Activated naive CD8-positive, alpha-beta T cell treated with anti-CD3 and anti-CD28 coated beads, Interleukin-2, amount 50 U/mL, for 24 hours (primary cell): ENCODE results near the gene ARMC9.
A peak's percentile ranks its signal among the peaks of the same experiment; 100 is the strongest.

Experiments used
- ATAC-seq: fragments of 150-1000 bp; cut with Tn5 transposase; one replicate; pipeline ENCODE4 v1.10.0; 2021
- DNase-seq: peaks from one replicate; pipeline ENCODE4 v3.0.0; 2021
- H3K27ac Mint-ChIP-seq: one replicate; pipeline ENCODE4 v1.8.0; 2021; ENCODE audit warnings: mild to moderate bottlenecking, mixed read lengths
- H3K27me3 Mint-ChIP-seq: one replicate; pipeline ENCODE4 v1.8.0; 2021; ENCODE audit warnings: mixed read lengths
- H3K36me3 Mint-ChIP-seq: one replicate; pipeline ENCODE4 v1.8.0; 2021; ENCODE audit warnings: low read depth, mixed read lengths
- H3K4me1 Mint-ChIP-seq: one replicate; pipeline ENCODE4 v1.8.0; 2021; ENCODE audit warnings: mixed read lengths
- H3K4me3 Mint-ChIP-seq: one replicate; pipeline ENCODE4 v1.8.0; 2021; ENCODE audit warnings: mild to moderate bottlenecking, moderate library complexity, mixed read lengths
- H3K9me3 Mint-ChIP-seq: one replicate; pipeline ENCODE4 v1.8.0; 2021; ENCODE audit warnings: mixed read lengths

The ARMC9 gene

DNA sequence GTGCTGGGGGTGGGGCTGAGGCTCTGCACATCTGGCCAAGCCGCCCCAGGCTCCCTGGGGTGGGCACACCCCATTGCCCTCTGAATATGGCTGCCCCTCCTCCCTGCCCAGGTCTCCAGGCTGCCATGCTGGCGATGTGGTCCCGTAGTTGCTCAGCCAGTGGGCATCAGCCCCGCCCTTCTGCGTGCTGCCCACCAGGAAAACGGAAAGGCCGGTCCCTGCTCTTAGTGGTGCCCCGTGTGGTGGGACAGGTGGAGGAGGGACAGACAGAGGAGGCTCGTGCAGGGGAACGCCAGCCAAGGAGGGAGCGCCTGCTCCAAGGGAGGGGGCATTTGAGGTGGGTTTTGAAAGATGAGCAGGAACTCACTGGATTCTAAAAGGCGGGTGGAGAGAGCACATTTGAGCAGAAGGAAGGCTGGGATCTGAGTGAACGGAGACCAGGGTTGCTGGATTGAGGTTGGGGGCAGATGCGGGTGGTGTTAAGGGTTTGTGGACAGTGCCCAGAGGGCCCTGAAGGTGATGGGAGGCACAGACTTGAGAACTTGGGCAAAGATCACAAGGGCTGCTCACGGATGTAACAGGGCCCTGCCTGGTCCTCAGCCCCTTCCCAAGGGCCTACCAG is 190.4 kb downstream of the ARMC9 start:
- Mint-ChIP-seq H3K4me1 (peaks cover 21% of the 10 kb centered on the region), H3K4me3 (no peak overlapping the region), H3K27me3 (peaks cover 5% of the 10 kb centered on the region), H3K27ac (no peak overlapping the region), H3K36me3 (no peaks in the 10 kb centered on the region), H3K9me3 (peaks cover 12% of the 10 kb centered on the region)
- DNase-seq = no peak
- ATAC-seq = no peak

- Mint-ChIP-seq H3K4me1 (peaks cover 33% of the 10 kb centered on the region), H3K9me3 (peaks cover 5% of the 10 kb centered on the region), H3K4me3 (no peak overlapping the region), H3K27me3 (peaks cover 13% of the 10 kb centered on the region), H3K36me3 (no peaks in the 10 kb centered on the region), H3K27ac (no peak overlapping the region)
- no peak for DNase-seq
- ATAC-seq = no peak
These were observed 192.2 kb downstream of the ARMC9 start for GRCh38 chr2:231390667-231391066.

DNA sequence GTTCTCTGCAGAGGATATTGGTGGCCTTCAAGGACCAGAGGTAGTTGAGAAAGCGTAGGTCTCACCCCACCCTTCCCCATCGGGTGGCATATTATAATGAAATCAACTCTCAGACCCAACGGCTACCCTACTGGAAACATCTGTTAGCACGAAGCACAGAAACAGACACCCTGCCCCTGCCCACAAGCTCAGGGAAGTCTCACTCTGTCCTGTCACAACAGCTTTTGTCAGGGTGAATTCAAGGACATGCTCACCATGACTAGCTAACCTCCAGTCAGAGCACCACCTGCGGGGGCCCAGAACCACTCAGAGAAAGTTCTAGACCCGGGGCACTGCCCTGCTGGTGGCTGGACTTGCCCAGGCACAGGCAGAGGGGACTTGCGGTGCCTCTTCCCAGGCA is 193.6 kb downstream of the ARMC9 start:
- DNase-seq = no peak
- H3K27me3 Mint-ChIP-seq = peaks cover 18% of the 10 kb centered on the region
- peaks cover 39% of the 10 kb centered on the region for H3K4me1 Mint-ChIP-seq
- no peaks in the 10 kb centered on the region for H3K9me3 Mint-ChIP-seq
- H3K4me3 Mint-ChIP-seq = no peak overlapping the region
- no peaks in the 10 kb centered on the region for H3K36me3 Mint-ChIP-seq
- H3K27ac Mint-ChIP-seq = peak overlapping the region; percentile 59
- no peak for ATAC-seq

DNA sequence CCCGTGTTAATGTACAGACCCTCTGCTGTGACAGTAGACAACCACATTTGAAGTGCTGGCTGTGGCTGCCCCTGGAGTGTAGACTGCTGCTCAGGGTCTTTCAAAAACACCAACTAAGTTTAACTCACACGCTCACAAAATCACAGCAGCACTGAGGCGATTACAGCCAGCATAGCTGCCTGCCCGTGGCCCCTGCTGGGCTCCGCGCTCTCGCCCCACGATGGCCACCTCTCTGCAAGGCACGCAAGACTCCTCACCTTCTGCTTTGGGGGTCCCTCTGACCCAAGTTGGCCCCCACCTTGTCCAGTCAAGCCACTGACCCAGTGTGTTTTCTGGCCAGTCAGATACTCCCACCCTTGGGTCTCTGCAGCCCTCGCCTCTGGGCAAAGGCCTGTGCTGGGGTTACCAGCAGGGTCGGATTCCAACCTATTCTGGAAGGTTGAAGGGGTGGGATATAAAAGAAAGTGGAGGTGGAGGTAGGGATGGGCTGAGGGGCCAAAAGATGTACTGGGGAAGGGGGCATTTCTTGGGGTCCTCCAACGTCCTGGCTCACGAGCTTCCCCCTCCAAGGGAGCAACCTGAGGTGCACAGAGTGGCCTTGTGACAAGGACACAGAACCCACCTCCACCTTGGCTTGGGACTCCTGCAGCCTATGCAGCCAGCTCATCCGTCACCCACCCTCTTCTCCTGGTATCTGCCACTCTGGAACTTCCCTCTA is 194.2 kb downstream of the ARMC9 start:
- Mint-ChIP-seq H3K9me3 (no peaks in the 10 kb centered on the region), H3K4me3 (no peak overlapping the region), H3K36me3 (no peaks in the 10 kb centered on the region), H3K27ac (peak overlapping the region; percentile 92), H3K27me3 (peaks cover 20% of the 10 kb centered on the region), H3K4me1 (peaks cover 40% of the 10 kb centered on the region)
- no peak for ATAC-seq
- DNase-seq = no peak

DNA sequence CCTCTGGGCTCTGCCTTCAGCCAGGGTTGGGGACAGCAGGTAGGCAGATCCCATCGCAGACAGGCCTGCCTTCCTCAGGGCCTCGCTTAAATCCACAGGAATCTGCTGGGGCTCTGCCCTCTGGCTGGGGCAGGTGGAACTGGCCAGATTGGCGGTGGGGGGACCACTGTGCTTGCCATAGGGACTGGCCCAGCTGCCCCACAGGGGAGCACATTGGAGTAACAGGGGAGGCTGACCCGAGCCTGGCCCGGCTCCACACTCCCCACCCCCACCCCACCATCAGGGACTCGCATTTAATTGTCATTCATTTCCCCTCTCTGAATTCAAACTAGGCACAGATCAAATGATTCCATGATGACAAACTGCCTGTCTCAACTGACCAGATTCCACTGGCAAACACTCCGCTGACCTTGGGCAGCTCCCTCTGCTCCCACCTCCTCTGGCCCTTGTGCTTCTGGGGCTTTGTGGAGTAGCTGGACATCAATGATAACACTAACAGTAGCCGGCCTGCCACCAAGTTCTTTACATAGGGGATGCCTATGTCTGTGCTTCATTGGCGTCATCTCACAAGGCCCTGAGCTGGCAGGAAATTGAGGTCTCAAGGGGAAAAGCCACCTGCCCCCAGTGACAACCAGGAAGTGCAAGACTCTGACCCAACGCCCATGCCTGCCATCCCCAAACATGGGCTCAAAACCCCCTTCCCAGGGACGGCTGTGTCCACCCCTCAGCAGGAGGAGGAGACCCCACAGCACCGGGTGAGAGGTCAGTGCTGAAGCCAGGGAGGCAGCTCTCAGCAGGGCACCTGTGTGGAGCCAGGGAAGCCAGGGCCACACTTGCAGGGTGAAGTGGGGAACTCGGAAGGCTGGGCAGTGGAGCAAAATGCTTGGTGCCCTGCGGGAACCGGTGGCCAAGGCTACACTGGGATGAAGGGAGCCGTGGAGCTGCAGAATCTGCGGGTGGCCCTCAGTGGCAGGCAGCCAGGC is 195.0 kb downstream of the ARMC9 start:
- Mint-ChIP-seq H3K4me1 (peaks cover 40% of the 10 kb centered on the region), H3K27me3 (peaks cover 22% of the 10 kb centered on the region), H3K27ac (peak overlapping the region; percentile 92), H3K4me3 (peak overlapping the region; percentile 78), H3K36me3 (no peaks in the 10 kb centered on the region), H3K9me3 (no peaks in the 10 kb centered on the region)
- peak; percentile 57 for DNase-seq
- ATAC-seq = peak; percentile 64

- no peaks in the 10 kb centered on the region for H3K36me3 Mint-ChIP-seq
- H3K4me1 Mint-ChIP-seq = peaks cover 40% of the 10 kb centered on the region
- peak overlapping the region; percentile 78 for H3K4me3 Mint-ChIP-seq
- H3K27me3 Mint-ChIP-seq = peaks cover 22% of the 10 kb centered on the region
- H3K9me3 Mint-ChIP-seq = no peaks in the 10 kb centered on the region
- H3K27ac Mint-ChIP-seq = no peak overlapping the region
- no peak for DNase-seq
- ATAC-seq = no peak
These were observed 196.0 kb downstream of the ARMC9 start for GRCh38 chr2:231394211-231395141.

DNA sequence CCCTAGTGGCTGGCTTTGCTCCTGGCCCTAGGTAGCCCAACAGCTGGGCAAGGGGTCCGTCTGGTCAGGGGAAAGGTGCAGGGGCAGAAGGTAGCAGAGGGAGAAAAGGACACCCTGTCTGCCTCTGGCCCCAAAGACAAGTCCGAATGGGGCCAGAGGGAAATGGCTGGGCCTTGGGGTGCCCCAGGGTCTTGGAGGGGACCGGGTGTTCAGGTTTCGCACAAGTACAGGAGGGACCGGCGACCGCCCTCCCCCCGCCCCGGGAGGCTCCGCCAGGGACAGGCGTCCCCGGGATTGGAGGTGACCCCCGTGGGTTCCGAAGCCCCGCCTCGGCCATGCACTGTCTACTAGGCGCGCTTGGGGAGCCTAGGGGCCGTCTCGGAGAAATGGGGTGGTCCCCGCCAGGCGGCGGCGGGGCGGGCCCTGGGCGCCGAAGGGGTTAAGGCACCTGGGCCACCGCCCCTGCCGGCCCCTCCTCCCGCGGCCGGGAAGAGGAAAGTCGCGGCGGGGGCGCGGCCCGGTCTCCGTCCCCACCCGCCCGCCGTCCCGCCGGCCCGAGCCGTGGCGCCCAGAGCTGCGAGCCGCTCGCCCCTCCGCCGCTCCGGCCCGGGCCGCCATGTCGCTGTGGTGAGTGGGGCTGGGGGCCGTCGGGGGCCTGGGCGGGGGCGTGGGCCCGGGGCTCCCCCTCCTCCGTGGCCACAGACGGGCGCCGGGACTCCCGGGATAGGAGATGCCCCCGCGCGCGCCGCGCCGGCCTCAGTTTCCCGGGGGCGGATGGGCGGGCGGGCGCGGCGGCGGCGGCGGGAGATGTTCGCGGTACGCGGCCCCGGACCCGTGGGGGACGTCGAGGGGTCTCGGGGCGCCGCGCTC is 197.0 kb downstream of the ARMC9 start, which contains the start of gene B3GNT7:
TSS of gene B3GNT7 (plus strand) at position 523 of the 870 bp plus-strand sequence. CDS start at position 617, 94 bp downstream.
- peak; percentile 4 for ATAC-seq
- no peak within 1 kb of the TSS for H3K27ac Mint-ChIP-seq

DNA sequence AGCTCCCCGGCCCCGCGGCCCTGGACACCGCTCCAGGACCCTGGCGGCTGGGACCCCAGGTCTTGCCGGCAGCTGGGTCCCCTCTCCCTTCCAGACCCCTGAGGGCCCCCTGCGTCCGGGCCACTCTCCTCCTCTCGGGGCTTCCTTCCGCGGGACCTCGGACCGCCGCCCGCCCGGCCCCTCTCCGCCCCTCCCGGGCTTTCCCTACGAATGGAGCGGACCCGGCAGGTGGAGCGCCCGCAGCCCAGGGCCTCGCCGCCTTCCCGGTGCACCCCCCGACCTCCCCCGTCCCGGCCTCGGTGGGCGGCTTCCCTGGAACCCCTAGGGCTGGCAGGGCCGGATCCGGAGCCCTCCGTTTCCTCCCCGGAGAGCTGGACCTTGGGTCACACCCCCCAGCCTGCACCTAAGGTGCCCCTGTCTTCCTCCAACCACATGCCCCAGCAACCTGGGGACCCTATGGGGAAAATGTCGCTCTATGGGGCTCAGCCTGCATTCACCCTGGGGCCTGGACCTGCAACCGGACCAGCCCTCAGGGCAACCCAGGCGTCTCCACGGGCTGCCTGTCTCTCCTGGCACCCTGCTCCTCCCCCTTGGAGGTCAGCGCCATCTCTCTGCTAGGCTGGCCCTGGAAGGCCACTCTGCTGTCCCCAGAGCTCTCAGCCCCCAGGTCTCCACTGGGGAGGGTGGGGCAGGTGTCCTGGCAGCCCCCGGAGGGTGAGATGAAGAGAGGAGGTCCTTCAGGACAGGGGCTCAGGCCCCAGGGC is 197.8 kb downstream of the ARMC9 start:
- no peaks in the 10 kb centered on the region for H3K9me3 Mint-ChIP-seq
- no peak for ATAC-seq
- peaks cover 40% of the 10 kb centered on the region for H3K4me1 Mint-ChIP-seq
- DNase-seq = no peak
- no peak overlapping the region for H3K27ac Mint-ChIP-seq
- H3K27me3 Mint-ChIP-seq = peaks cover 22% of the 10 kb centered on the region
- peak overlapping the region; percentile 62 for H3K4me3 Mint-ChIP-seq
- H3K36me3 Mint-ChIP-seq = no peaks in the 10 kb centered on the region

More for the DNA sequence above, 197.0 kb downstream of the ARMC9 start, which contains the start of gene B3GNT7:
- Mint-ChIP-seq H3K36me3 (no peaks in the 10 kb centered on the region), H3K4me3 (peak within 1 kb of the TSS; percentile 78), H3K27me3 (peaks cover 22% of the 10 kb centered on the region), H3K9me3 (no peaks in the 10 kb centered on the region), H3K4me1 (peaks cover 40% of the 10 kb centered on the region)
- DNase-seq = no peak

GRCh38 chr2:231397011-231397927 is 198.8 kb downstream of the ARMC9 start:
- Mint-ChIP-seq H3K4me3 (no peak overlapping the region), H3K36me3 (no peaks in the 10 kb centered on the region), H3K9me3 (no peaks in the 10 kb centered on the region), H3K27ac (no peak overlapping the region), H3K4me1 (peaks cover 30% of the 10 kb centered on the region), H3K27me3 (peaks cover 18% of the 10 kb centered on the region)
- ATAC-seq (peak; percentile 55), DNase-seq (no peak)

DNA sequence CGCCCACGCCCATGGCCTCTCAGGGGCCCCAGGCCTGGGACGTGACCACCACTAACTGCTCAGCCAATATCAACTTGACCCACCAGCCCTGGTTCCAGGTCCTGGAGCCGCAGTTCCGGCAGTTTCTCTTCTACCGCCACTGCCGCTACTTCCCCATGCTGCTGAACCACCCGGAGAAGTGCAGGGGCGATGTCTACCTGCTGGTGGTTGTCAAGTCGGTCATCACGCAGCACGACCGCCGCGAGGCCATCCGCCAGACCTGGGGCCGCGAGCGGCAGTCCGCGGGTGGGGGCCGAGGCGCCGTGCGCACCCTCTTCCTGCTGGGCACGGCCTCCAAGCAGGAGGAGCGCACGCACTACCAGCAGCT is 199.5 kb downstream of the ARMC9 start:
- DNase-seq = no peak
- no peak overlapping the region for H3K4me3 Mint-ChIP-seq
- no peaks in the 10 kb centered on the region for H3K9me3 Mint-ChIP-seq

DNA sequence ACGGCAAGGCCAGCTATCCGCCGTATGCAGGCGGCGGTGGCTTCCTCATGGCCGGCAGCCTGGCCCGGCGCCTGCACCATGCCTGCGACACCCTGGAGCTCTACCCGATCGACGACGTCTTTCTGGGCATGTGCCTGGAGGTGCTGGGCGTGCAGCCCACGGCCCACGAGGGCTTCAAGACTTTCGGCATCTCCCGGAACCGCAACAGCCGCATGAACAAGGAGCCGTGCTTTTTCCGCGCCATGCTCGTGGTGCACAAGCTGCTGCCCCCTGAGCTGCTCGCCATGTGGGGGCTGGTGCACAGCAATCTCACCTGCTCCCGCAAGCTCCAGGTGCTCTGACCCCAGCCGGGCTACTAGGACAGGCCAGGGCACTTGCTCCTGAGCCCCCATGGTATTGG is 200.2 kb downstream of the ARMC9 start:
- Mint-ChIP-seq H3K9me3 (no peaks in the 10 kb centered on the region), H3K4me3 (no peak overlapping the region), H3K4me1 (peaks cover 21% of the 10 kb centered on the region), H3K27me3 (peaks cover 18% of the 10 kb centered on the region), H3K27ac (no peak overlapping the region), H3K36me3 (no peaks in the 10 kb centered on the region)
- no peak for ATAC-seq
- DNase-seq = no peak

More for the DNA sequence above, 199.5 kb downstream of the ARMC9 start:
- Mint-ChIP-seq H3K27me3 (peaks cover 18% of the 10 kb centered on the region), H3K36me3 (no peaks in the 10 kb centered on the region), H3K4me1 (peaks cover 28% of the 10 kb centered on the region), H3K27ac (no peak overlapping the region)
- ATAC-seq = no peak
